ENCODE results near the gene ZNRF2. TPM values are rescaled to one million over a fixed set of nuclear protein-coding genes. Genes with fewer than 3 reads are reported as not detected.

The ZNRF2 gene
- 1.6 and 2.8 TPM in 2 replicates for polyA plus RNA-seq (2011; rRNA removed)
- polyA minus RNA-seq (2011; rRNA and poly(A)+ RNA removed), result 0.77 and 0.85 TPM in 2 replicates

DNA sequence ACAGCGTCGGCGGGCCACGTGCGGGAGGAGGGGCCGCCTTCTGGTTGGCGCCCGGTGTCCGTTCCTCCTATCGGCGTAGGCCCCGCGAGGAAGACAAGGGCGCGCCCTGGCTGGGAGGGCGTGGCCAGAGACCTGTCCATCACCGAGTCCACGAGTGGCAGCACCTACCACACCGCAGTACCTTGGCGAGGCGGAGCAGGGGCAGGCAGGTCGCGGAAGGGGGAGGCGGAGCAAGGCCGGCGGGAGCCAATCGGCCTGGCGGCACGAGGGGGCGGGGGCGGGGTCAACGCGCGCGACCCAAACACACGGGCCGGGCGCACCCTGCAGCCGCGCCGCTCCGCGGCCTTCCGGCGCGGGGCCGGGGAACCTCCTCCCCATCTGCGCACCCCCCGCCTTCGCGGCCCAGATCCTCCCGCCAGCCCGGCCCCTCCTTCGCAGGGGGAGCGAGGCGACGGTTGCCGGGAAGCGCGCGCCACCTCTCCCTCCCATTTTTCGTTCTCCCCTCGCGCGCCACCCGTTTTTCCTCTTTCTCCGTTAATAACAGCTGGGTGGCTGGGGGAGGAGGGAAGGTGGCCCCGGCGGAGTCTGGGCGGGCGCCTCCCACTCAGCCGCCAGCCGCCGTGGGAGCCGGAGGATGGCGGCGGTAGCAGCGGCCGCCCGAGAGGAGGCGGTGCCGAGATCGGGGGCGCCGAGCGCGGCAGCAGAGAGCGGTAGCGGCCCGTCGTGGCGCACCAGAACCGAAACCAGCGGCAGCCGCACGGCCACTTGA is at the start of gene ZNRF2:
TSS of gene ZNRF2 (plus strand) at position 300 of the 769 bp plus-strand sequence. CDS start 761 bp downstream, outside the sequence.
- DNase-seq (ENCODE audit: low read depth), result peak; percentile 93
- TF ChIP-seq, protein P1, sequence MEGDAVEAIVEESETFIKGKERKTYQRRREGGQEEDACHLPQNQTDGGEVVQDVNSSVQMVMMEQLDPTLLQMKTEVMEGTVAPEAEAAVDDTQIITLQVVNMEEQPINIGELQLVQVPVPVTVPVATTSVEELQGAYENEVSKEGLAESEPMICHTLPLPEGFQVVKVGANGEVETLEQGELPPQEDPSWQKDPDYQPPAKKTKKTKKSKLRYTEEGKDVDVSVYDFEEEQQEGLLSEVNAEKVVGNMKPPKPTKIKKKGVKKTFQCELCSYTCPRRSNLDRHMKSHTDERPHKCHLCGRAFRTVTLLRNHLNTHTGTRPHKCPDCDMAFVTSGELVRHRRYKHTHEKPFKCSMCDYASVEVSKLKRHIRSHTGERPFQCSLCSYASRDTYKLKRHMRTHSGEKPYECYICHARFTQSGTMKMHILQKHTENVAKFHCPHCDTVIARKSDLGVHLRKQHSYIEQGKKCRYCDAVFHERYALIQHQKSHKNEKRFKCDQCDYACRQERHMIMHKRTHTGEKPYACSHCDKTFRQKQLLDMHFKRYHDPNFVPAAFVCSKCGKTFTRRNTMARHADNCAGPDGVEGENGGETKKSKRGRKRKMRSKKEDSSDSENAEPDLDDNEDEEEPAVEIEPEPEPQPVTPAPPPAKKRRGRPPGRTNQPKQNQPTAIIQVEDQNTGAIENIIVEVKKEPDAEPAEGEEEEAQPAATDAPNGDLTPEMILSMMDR (IDR thresholded peaks at IDR 0.05; ENCODE audit: insufficient read depth, low read depth, low read length), result peak; percentile 24
- Histone ChIP-seq H3K27me3 (ENCODE audit: control insufficient read depth, insufficient read depth, low read length) (no peaks in the 10 kb centered on the region), H3K36me3 (ENCODE audit: control insufficient read depth, insufficient read depth, low read length) (no peaks in the 10 kb centered on the region), H3K4me3 (ENCODE audit: low read depth, low read length) (peak within 1 kb of the TSS; percentile 74)
- ChIA-PET CTCF (interaction anchor here (1.1 kb wide), 1 partner anchor 55 kb away, joined by 3 read pairs; no protein-coding TSS in a partner anchor), POLR2A (interaction anchor here (0.6 kb wide), 1 partner anchor 38 kb away, joined by 3 read pairs; no protein-coding TSS in a partner anchor)

DNA sequence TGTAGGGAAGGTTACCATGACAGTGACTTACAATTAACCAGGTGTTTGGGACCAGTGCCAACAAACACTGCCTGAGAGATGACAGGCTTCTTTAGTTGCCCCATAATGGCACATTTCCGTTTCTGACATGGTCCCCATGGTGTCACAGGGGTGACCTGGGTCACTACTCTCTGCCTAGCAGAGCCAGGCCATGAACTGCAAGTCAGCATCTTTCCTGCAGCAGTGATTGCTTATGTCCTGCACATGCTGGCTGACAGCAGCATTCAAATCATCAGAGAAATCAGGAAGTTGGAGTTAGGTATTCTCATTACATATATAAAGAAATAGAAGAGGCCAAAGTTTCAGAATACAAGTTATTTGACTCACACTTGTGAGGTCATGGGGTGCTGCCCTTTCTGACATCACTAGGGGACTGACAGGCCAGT is 47.1 kb upstream of the ZNRF2 start:
- TF ChIP-seq, protein P1 (IDR thresholded peaks at IDR 0.05; ENCODE audit: insufficient read depth, low read depth, low read length), result no peak
- CTCF ChIA-PET, result no interaction called here
- Histone ChIP-seq H3K27me3 (ENCODE audit: control insufficient read depth, insufficient read depth, low read length) (peaks cover 3% of the 10 kb centered on the region; the same call in 1 of the 2 replicates), H3K4me3 (ENCODE audit: low read depth, low read length) (no peak overlapping the region), H3K36me3 (ENCODE audit: control insufficient read depth, insufficient read depth, low read length) (no peaks in the 10 kb centered on the region)
- DNase-seq (ENCODE audit: low read depth), result no peak
- POLR2A ChIA-PET, result no interaction called here

DNA sequence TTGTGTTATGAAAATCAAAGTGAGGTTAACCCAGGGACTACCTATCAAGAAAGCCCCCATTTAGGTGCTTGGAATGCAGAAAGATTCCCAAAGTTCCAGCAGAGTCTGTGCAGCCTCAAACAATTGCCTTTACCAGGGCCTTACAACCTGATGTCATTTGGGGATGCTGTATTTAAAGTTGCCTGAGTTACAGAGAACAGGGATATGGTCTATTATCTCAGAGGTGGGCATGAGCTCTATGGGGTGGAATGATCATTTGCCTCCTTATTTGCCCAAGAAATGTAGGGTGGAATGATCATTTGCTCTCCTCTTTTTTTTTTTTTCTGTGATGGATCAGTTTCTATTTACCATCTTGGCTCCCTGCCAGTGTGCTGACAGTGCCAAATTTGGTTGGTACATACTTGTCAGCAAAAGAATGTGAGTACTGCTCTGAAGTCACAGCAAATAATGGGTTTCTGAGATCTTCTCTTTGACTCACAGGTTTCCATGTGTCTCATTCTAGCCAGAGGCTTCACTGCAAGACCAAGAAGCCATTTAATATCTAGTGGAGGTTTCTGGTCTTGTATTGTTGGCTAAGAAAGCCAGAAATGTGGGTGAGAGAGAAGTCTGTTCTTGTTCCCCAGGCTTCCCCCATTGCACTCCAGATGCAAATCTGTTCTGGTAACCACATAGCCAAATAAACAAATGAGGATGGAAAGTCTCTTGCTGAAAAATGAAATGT is 45.5 kb upstream of the ZNRF2 start:
- TF ChIP-seq, protein P1 (IDR thresholded peaks at IDR 0.05; ENCODE audit: insufficient read depth, low read depth, low read length), result no peak
- CTCF ChIA-PET, result interaction anchor here (2.2 kb wide), 1 partner anchor 11 kb away, joined by 6 read pairs; no protein-coding TSS in a partner anchor
- Histone ChIP-seq H3K27me3 (ENCODE audit: control insufficient read depth, insufficient read depth, low read length) (peaks cover 3% of the 10 kb centered on the region; the same call in 1 of the 2 replicates), H3K36me3 (ENCODE audit: control insufficient read depth, insufficient read depth, low read length) (no peaks in the 10 kb centered on the region), H3K4me3 (ENCODE audit: low read depth, low read length) (no peak overlapping the region)
- DNase-seq (ENCODE audit: low read depth), result no peak
- POLR2A ChIA-PET, result no interaction called here

DNA sequence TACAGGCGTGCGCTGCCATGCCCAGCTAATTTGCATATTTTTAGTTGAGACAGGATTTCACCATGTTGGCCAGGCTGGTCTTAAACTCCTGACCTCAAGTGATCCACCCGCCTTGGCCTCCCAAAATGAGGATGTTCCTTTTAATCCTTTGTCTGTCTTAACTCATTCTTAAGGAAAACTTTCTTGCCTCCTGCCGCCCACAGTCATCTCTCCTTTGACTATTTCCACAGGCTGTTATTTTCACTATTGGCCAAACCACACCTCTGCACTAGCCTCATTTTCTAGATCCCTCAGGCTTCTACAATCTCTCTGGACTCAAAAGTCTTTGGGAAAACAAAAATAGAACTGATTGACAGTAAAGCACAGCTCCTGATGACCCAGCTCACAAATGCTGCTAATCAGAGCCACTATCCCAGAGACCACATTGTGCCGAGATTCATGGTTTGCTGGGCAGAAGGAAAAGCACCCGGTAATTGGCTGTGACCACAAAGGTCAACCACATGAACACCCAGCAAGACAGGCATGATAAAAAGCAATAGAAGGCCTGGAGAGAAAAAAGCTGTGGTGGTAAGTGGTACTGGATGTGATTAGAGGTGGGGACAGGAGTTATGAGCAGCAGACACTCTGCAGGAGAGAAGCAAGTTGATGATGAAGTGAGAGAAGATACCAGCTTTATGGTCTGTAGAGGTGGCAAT is 44.1 kb upstream of the ZNRF2 start:
- CTCF ChIA-PET, result no interaction called here
- TF ChIP-seq, protein P1 (IDR thresholded peaks at IDR 0.05; ENCODE audit: insufficient read depth, low read depth, low read length), result no peak
- DNase-seq (ENCODE audit: low read depth), result no peak

More for the DNA sequence above, 44.1 kb upstream of the ZNRF2 start:
- Histone ChIP-seq H3K36me3 (ENCODE audit: control insufficient read depth, insufficient read depth, low read length) (no peaks in the 10 kb centered on the region), H3K4me3 (ENCODE audit: low read depth, low read length) (no peak overlapping the region), H3K27me3 (ENCODE audit: control insufficient read depth, insufficient read depth, low read length) (peaks cover 3% of the 10 kb centered on the region; the same call in 1 of the 2 replicates)
- POLR2A ChIA-PET, result no interaction called here
